Smooth muscle cell of the pulmonary artery (primary cell): Measurements from ENCODE around the gene BBS10. TPM values are rescaled to one million over a fixed set of nuclear protein-coding genes. Genes with fewer than 3 reads are reported as not detected.

ENCODE experiments used
- total RNA-seq: library from RNA; depleted of rRNA; stranded (reverse); fragments of >200 nt; gene quantifications from 2 replicates; pipeline ENCODE4 v1.2.3, GENCODE V29; 2014

BBS10 gene
- 15.6 and 21.1 TPM in 2 replicates for total RNA-seq

DNA sequence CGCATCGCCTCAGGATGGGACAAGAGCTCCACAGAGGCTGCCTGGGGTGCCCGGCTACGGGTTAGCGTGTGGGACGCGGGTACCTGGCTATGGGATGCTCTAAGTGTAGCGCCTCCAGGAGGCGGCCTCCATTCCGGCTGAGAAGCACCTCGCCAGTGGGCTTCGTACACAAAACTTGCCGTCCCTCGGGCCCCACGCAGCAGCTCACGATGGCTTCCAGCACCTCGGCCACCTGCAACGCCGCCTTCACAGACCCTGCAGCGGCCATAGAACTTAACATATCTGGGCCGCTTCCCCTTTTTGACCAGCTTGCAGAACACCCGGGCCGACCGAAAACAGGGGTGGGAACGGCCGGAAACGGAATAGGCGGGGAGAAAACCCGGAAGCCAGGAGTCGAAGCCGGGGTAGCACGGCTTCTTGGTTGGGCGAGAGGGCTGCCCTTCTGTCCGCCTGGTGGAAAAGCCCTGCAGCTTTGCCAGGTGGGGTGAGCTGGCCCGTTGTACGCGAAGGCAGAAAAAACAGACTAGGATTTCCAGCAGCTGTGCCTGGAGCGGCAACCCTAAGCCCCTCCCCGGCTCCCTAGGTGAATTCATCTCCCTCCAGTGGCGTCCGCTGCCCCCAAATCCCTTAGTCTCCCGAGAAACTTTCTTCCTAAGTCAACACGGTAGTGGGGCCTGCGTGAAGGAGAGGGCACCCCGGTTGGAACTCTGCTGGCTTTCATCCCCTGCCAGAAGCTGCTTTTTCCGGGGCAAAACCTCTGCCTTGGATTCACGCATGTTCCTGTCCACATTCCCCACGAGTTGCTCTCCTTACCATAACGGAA is at the start of gene BBS10:
Gene BBS10 (minus strand): TSS at position 337 of the 823 bp plus-strand sequence. CDS start 57 bp downstream, at position 280.

Other genes with a start within 250 kb of the BBS10 start
- gene OSBPL8, start 211.4 kb upstream of the BBS10 start, total RNA-seq, result 111 and 127 TPM in 2 replicates